ENCODE results near the gene CCDC106.

The CCDC106 gene

GRCh38 chr19:55674841-55675660, 27.0 kb downstream of the CCDC106 start, which contains the start of gene EPN1 (continued):
- TF ChIP-seq ZFP41 (tag by site-specific recombination; IDR thresholded peaks at IDR 0.05; ENCODE audit: borderline replicate concordance) (no peak), ZNF610 (tag by site-specific recombination; IDR thresholded peaks at IDR 0.05; ENCODE audit: borderline replicate concordance) (no peak), KLF10 (tag by site-specific recombination; IDR thresholded peaks at IDR 0.05) (peak; percentile 96), ZNF529 (tag by site-specific recombination; IDR thresholded peaks at IDR 0.05; ENCODE audit: insufficient replicate concordance) (no peak), ZNF548 (tag by site-specific recombination; IDR thresholded peaks at IDR 0.05) (no peak), ZNF571 (tag by site-specific recombination; IDR thresholded peaks at IDR 0.05) (no peak)

- POLR2A ChIA-PET: no interaction called here
- H3K9me3 ChIP-seq (ENCODE audit: control insufficient read depth, insufficient read depth, low read depth, low read length): no peaks in the 10 kb centered on the region
- peaks cover 11 to 59% of the 10 kb centered on the region in 2 experiments; a peak in 2 of 3 replicates for H3K36me3 ChIP-seq (ENCODE audit: control insufficient read depth in 2 of 2, insufficient read depth in 1 of 2, low read length in 2 of 2)
- CTCF ChIA-PET: interaction anchor here (0.8 to 1.4 kb wide), 5 partner anchors 21 to 359 kb away, joined by 3 to 5 read pairs (median 4); no protein-coding TSS in a partner anchor
- H3K4me3 ChIP-seq (ENCODE audit: low read depth, low read length): peak overlapping the region; percentile 99
- TF ChIP-seq ZNF335 (tag by site-specific recombination; conservative IDR thresholded peaks at IDR 0.05) (peak; percentile 79), ZNF23 (tag by site-specific recombination; IDR thresholded peaks at IDR 0.05; ENCODE audit: borderline replicate concordance) (no peak)
- H3K27ac ChIP-seq (ENCODE audit: extremely low read depth, low read depth, low read length): peak overlapping the region; percentile 76
- H3K4me1 ChIP-seq (ENCODE audit: control insufficient read depth, insufficient read depth, low read length): peaks cover 19% of the 10 kb centered on the region
These were observed 27.8 kb downstream of the CCDC106 start for GRCh38 chr19:55675661-55676354.

- TF ChIP-seq GLI4 (tag by site-specific recombination; IDR thresholded peaks at IDR 0.05): no peak
- TF ChIP-seq KLF1 (tag by site-specific recombination; IDR thresholded peaks at IDR 0.05): no peak
- TF ChIP-seq ZNF585B (tag by site-specific recombination; IDR thresholded peaks at IDR 0.05): no peak
- Histone ChIP-seq H3K27ac (ENCODE audit: extremely low read depth, low read depth, low read length) (no peak overlapping the region), H3K9me3 (ENCODE audit: control insufficient read depth, insufficient read depth, low read depth, low read length) (no peaks in the 10 kb centered on the region), H3K4me3 (ENCODE audit: low read depth, low read length) (peak overlapping the region; percentile 99), H3K36me3 (ENCODE audit: control insufficient read depth in 2 of 2, insufficient read depth in 1 of 2, low read length in 2 of 2) (peaks cover 11 to 61% of the 10 kb centered on the region in 2 experiments; a peak in 2 of 3 replicates), H3K4me1 (ENCODE audit: control insufficient read depth, insufficient read depth, low read length) (peaks cover 19% of the 10 kb centered on the region)
- ChIA-PET CTCF (interaction anchor here (0.8 to 1.4 kb wide), 5 partner anchors 22 to 360 kb away, joined by 3 to 5 read pairs (median 4); no protein-coding TSS in a partner anchor), POLR2A (no interaction called here)
These were observed 28.4 kb downstream of the CCDC106 start for GRCh38 chr19:55676383-55676782.

DNA sequence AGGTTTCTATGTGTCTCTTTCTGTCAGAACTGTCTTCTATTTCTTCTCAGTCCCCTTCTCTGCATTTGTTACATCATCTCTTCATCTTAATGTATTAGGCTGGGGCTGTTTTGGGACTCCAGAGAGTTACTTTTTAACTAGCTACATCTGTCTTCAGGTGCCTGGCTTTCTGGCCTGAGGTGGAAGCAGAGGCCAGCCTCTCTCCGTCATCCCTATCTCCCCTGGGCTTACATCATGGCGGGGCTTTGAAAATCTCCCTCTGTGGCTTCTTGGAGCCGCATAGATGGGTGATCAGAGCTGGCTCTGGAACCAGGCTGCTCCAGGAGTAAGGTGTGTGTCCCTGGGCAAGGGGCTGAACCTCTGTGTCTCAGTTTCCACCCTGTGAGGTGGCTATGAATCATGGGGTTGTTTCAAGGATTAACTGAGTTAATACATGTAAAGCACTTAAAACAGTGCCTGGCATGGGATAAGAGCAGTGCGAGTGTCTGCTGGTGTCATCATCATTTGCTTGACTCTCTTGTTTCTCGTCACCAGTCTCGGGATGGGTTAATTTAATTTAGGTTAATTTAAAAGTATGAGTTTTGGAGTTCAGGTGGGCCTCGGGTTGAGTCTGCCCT, 29.0 kb downstream of the CCDC106 start:
- POLR2A ChIA-PET: no interaction called here

More for the DNA sequence above, 29.0 kb downstream of the CCDC106 start:
- peak overlapping the region; percentile 3; the same call in 1 of the 2 replicates for H3K4me3 ChIP-seq (ENCODE audit: low read depth, low read length)
- no peak overlapping the region for H3K27ac ChIP-seq (ENCODE audit: extremely low read depth, low read depth, low read length)
- H3K9me3 ChIP-seq (ENCODE audit: control insufficient read depth, insufficient read depth, low read depth, low read length): no peaks in the 10 kb centered on the region
- TF ChIP-seq ZNF449 (tag by site-specific recombination; IDR thresholded peaks at IDR 0.05) (peak; percentile 76), ZNF19 (tag by site-specific recombination; IDR thresholded peaks at IDR 0.05; ENCODE audit: low read depth) (no peak)
- peaks cover 17% of the 10 kb centered on the region for H3K4me1 ChIP-seq (ENCODE audit: control insufficient read depth, insufficient read depth, low read length)
- H3K36me3 ChIP-seq (ENCODE audit: control insufficient read depth in 2 of 2, insufficient read depth in 1 of 2, low read length in 2 of 2): peaks cover 12 to 67% of the 10 kb centered on the region in 2 experiments
- CTCF ChIA-PET: interaction anchor here (1.2 to 1.4 kb wide), 3 partner anchors 44 to 361 kb away, joined by 4 to 5 read pairs (median 5); no protein-coding TSS in a partner anchor
